ENCODE data around the gene GRXCR2. TPM values are rescaled to one million over a fixed set of nuclear protein-coding genes. Genes with fewer than 3 reads are reported as not detected.
A peak's percentile ranks its signal among the peaks of the same experiment; 100 is the strongest.

The GRXCR2 gene
- total and polyA plus RNA-seq, 2 of the 4 experiments (the other 2 are of a cell fraction) = not detected

DNA sequence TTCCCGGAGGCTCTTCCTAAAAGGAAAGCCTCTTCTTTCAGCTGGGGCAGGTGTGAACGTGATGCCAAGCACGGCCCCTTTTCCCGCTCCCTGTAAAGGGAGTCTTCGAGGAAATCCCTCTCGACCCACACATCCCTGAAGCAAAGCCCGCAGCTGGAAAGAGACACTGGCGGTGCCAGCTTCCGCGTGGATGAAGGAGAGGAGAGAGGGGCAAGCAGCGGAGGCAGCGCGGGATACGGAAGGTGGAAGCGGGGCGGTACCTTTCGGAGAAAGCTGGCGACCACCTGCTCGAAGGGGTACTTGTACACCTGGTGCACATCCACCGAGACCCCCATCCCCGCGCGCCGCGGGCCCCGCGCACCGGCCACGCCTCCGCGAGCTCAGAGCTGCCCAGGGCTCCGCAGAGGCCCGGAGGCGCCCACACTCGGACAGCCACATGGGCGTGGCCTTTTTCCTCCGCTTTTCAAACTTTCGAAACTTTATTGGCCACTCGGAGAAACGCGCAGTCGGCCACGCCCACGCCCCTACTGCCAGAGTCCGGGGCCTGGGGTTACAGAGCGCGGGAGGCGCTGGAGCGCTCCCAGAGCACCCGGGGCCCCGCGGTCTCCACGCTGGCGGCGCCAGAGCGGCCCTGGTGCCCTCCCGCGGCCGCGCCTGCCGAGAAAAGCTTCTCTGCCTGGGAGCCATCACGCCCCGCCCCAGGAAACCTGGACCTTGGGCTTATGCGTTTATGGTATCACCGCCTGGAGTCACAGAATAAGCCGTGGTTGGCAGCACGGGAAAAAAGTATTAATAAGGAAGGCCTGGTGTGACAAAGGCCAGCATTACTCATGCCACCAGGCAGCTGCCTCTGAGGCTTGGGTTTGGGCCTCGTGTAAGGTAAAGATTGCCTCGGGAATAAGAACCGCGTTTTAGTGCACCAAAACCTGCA, 37.6 kb downstream of the GRXCR2 start, which contains the start of gene PRELID2:
Gene PRELID2 (minus strand): TSS at position 426 of the 931 bp plus-strand sequence. CDS start 91 bp downstream, at position 335.
- Histone ChIP-seq H3K36me3 (ENCODE audit: control insufficient read depth, insufficient read depth, low read length) (no peaks in the 10 kb centered on the region), H3K4me1 (ENCODE audit: control insufficient read depth, insufficient read depth, low read length) (peaks cover 5% of the 10 kb centered on the region), H3K4ac (ENCODE audit: low read depth, low read length) (peak within 1 kb of the TSS; percentile 67), H2AFZ (replicated peaks; ENCODE audit: low read length, poor library complexity) (peak within 1 kb of the TSS; percentile 93), H4K8ac (ENCODE audit: low read depth in 2 of 2, low read length in 2 of 2) (peak within 1 kb of the TSS; percentile 79 to 90), H2BK20ac (ENCODE audit: low read depth, low read length) (peak within 1 kb of the TSS; percentile 6; the same call in 1 of the 2 replicates), H4K91ac (ENCODE audit: insufficient read depth, low read depth, low read length) (peak within 1 kb of the TSS; percentile 49), H3K14ac (replicated peaks; ENCODE audit: low read depth, low read length) (peak within 1 kb of the TSS; percentile 87), H3K27ac (ENCODE audit: insufficient read depth, low read length) (peak within 1 kb of the TSS; percentile 13), H2AK9ac (replicated peaks; ENCODE audit: low read depth, low read length, poor library complexity) (peak within 1 kb of the TSS; percentile 82), H3K9me3 (ENCODE audit: control insufficient read depth, insufficient read depth, low read length) (no peaks in the 10 kb centered on the region), H2BK15ac (ENCODE audit: low read depth, low read length) (peak within 1 kb of the TSS; percentile 19; the same call in 2 of the 3 replicates), H4K5ac (ENCODE audit: low read depth, low read length) (peak within 1 kb of the TSS; percentile 30), H3K9ac (ENCODE audit: low read depth, low read length) (peak within 1 kb of the TSS; percentile 52), H4K20me1 (ENCODE audit: insufficient read depth, low read length) (no peaks in the 10 kb centered on the region; the same call in 1 of the 2 replicates), H2AK5ac (ENCODE audit: low read depth, low read length) (peak within 1 kb of the TSS; percentile 15; the same call in 1 of the 2 replicates), H2BK5ac (ENCODE audit: low read depth, low read length, poor library complexity, severe bottlenecking) (peak within 1 kb of the TSS; percentile 4), H3K56ac (ENCODE audit: extremely low read depth, insufficient read depth, low read length) (peak within 1 kb of the TSS; percentile 63), H3K18ac (ENCODE audit: low read depth, low read length) (peak within 1 kb of the TSS; percentile 30), H3K4me3 (ENCODE audit: insufficient read depth, low read depth, low read length) (peak within 1 kb of the TSS; percentile 60), H3K27me3 (ENCODE audit: control insufficient read depth, insufficient read depth, low read length) (no peaks in the 10 kb centered on the region), H2BK120ac (ENCODE audit: low read depth, low read length) (peak within 1 kb of the TSS; percentile 68), H3K9me1 (ENCODE audit: insufficient read depth, low read length) (peaks cover 3% of the 10 kb centered on the region; the same call in 1 of the 2 replicates), H3K79me1 (ENCODE audit: low read depth in 1 of 2, low read length in 2 of 2) (peaks cover 12% of the 10 kb centered on the region in 2 experiments; a peak in 3 of 4 replicates), H3K4me2 (ENCODE audit: low read depth, low read length) (peak within 1 kb of the TSS; percentile 76), H3K23ac (ENCODE audit: low read depth, low read length) (peak within 1 kb of the TSS; percentile 75; the same call in 1 of the 2 replicates)
- DNase-seq = peak; percentile 84
- peak; percentile 59; the same call in 1 of the 2 replicates for TF ChIP-seq MAZ (IDR thresholded peaks at IDR 0.05; ENCODE audit: borderline replicate concordance, low read depth, low read length)
- TF ChIP-seq, protein P1, sequence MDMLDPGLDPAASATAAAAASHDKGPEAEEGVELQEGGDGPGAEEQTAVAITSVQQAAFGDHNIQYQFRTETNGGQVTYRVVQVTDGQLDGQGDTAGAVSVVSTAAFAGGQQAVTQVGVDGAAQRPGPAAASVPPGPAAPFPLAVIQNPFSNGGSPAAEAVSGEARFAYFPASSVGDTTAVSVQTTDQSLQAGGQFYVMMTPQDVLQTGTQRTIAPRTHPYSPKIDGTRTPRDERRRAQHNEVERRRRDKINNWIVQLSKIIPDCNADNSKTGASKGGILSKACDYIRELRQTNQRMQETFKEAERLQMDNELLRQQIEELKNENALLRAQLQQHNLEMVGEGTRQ (IDR thresholded peaks at IDR 0.05; ENCODE audit: low read depth, low read length) = no peak
- peak; percentile 12; the same call in 1 of the 2 replicates for TF ChIP-seq SMC3 (IDR thresholded peaks at IDR 0.05; ENCODE audit: low read depth, low read length)
- TF ChIP-seq POLR2A (IDR thresholded peaks at IDR 0.05; ENCODE audit: low read depth, low read length) = peak; percentile 52; the same call in 1 of the 2 replicates
- TF ChIP-seq, protein P2, sequence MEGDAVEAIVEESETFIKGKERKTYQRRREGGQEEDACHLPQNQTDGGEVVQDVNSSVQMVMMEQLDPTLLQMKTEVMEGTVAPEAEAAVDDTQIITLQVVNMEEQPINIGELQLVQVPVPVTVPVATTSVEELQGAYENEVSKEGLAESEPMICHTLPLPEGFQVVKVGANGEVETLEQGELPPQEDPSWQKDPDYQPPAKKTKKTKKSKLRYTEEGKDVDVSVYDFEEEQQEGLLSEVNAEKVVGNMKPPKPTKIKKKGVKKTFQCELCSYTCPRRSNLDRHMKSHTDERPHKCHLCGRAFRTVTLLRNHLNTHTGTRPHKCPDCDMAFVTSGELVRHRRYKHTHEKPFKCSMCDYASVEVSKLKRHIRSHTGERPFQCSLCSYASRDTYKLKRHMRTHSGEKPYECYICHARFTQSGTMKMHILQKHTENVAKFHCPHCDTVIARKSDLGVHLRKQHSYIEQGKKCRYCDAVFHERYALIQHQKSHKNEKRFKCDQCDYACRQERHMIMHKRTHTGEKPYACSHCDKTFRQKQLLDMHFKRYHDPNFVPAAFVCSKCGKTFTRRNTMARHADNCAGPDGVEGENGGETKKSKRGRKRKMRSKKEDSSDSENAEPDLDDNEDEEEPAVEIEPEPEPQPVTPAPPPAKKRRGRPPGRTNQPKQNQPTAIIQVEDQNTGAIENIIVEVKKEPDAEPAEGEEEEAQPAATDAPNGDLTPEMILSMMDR (conservative IDR thresholded peaks at IDR 0.05; ENCODE audit: low read depth, low read length) = 0 out of 2 replicates have a peak, but pooled peaks have one; percentile 3
- 0 out of 2 replicates have a peak, but pooled peaks have one; percentile 22 for TF ChIP-seq FOS (IDR thresholded peaks at IDR 0.05; ENCODE audit: low read depth, low read length)
- no peak for TF ChIP-seq CHD1 (IDR thresholded peaks at IDR 0.05; ENCODE audit: low read depth, low read length)
- no peak for TF ChIP-seq BHLHE40 (IDR thresholded peaks at IDR 0.05; ENCODE audit: low read depth, low read length)
- TF ChIP-seq RCOR1 (IDR thresholded peaks at IDR 0.05; ENCODE audit: insufficient replicate concordance, low read length) = no peak
- peak; percentile 68; the same call in 1 of the 2 replicates for TF ChIP-seq MXI1 (IDR thresholded peaks at IDR 0.05; ENCODE audit: borderline replicate concordance, low read depth, low read length)
- peak; percentile 7; the same call in 1 of the 2 replicates for TF ChIP-seq RAD21 (IDR thresholded peaks at IDR 0.05; ENCODE audit: low read length)
- POLR2A ChIA-PET (ENCODE audit: unreplicated experiment) = interaction anchor here (0.7 kb wide), 1 partner anchor 1391 kb away, joined by 3 read pairs; no protein-coding TSS in a partner anchor
- CTCF ChIA-PET = interaction anchor here (0.6 to 2.0 kb wide), 3 partner anchors 10 to 514 kb away, joined by 3 to 8 read pairs (median 3); no protein-coding TSS in a partner anchor
- dilution Hi-C loops (cut with HindIII; ENCODE audit: low sequenced_read_pairs, unreplicated experiment) = no loop called here
- intact Hi-C loops (cut with micrococcal nuclease) = loop anchor here (1.0 to 5.0 kb wide), 3 partner anchors 52 to 297 kb away; no protein-coding TSS in a partner anchor
- ATAC-seq (ENCODE audit: low read depth) = peak; percentile 91
- WGBS, 2 experiments (ENCODE audit: extremely low coverage in 2 of 2, insufficient read length in 1 of 2) = 1% methylated on average over 53 of the region's 71 CpGs; no CpG with 5 or more reads in 1 of the 2 experiments
- BruUV-seq (replicated peaks) = no TSS peak
- in situ Hi-C loops (cut with MboI; ENCODE audit: low sequenced_read_pairs) = loop anchor here (5.0 to 10.0 kb wide), 2 partner anchors 220 to 1633 kb away; no protein-coding TSS in a partner anchor
